GM21529 (cell line): ENCODE data around the gene DNAH1.
"Not testable (repeated sequence)": the region's sequence is repeated elsewhere in the genome, so short reads cannot be mapped to it uniquely, and the experiment has no call there.

Experiments
- ATAC-seq: cut with Tn5 transposase; IDR thresholded peaks from one replicate; pipeline ENCODE4 v1.9.1; 2021; ENCODE audit not compliant: unreplicated experiment

DNAH1 gene

DNA sequence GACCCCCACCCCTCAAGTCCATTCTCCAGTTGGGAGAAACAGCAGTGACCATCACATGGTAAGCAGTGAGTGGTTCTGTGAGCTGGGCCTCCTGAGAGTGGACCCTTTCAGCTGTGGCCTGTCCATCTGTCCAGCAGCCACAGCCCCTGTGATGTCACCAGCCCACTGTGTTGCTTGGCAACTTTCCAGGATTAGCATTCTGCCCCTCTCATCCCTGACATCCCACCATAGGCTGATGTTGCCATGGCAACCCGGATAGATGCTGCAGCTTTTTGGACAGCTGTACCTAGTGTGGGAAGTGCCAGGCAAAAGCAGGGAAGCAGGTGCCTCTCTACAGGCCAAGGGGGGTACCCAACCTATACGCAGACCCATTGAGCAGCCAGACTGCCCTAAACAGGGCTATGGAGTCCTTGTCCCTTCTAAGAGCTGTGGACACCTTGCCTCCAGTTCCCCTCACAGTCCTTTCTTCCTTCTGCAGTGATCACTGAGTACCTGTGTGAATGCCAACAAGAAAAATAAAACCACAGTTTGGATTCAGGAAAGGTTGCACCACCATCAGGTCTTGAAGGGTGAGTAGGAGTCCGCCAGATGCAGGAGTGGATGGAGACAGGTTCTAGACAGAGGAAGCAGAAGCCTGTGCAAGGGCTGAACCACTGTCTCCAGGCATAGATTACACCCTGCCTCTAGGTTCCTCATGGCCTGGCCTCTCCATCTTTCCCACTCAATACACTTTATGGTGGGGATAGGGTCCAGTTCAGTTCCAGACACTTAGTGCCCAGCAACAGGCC, at the start of gene DNAH1:
Gene DNAH1 (plus strand): TSS at position 343 of the 788 bp plus-strand sequence. CDS start 6,124 bp downstream, outside the sequence.
- no peak for ATAC-seq

DNA sequence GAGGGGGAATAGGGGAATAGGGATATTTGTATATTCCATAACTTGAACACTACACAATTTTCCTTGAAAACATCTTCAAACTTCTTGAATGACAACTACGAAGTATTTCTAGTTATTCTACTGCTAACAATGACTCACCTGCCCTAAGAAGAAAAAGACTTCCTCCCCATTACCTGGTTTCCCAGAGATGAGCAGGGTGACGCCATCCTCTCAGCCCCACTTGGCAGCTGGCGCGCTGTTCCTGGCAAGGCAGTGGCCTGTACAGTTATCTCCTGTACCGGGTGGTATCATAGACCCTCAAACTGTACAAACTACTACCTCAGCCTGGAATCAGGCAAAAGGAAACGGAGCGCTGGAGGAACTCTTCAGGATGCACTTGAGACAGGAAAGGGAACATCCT, 48.1 kb upstream of the DNAH1 start:
- no peak for ATAC-seq

DNA sequence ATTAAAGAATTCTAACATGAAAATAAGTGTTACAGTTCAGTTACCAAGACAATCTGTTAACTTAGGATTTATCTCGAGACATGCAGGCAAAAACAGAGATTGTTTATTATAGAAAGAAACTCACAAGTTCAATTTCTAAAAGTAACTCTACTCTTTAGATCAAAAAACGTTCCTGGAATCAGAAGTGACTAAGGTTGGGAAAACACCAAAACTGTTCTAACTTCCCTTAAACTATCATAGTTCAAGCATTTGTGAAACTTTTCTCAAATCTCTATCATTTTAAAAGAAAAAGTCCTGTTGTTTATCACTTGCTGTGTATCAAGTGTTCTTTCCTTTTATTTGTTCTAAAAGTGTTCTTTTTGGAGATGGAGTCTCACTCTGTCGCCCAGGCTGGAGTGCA, 46.3 kb upstream of the DNAH1 start:
- no peak for ATAC-seq

DNA sequence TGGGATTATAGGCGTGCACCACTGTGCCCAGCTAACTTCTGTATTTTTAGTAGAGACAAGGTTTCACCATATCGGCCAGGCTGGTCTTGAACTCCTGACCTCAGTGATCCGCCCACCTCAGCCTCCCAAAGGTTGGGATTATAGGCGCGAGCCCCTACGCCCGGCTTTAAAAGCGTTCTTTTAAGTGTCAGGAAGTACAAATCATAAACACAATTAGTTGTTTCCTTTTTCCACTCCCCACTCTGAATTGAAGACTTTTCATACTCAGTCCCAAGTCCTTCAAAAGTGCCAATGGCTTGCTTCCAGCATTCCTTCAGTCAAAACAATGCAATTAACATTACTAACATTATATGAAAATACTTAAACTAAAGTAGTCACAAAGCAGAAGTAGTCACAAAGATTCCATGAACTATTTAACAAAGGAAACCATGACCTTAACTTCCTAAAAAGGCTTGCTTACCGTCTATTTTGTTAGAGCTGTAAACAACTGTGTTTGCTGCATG, 45.8 kb upstream of the DNAH1 start:
- no peak for ATAC-seq

DNA sequence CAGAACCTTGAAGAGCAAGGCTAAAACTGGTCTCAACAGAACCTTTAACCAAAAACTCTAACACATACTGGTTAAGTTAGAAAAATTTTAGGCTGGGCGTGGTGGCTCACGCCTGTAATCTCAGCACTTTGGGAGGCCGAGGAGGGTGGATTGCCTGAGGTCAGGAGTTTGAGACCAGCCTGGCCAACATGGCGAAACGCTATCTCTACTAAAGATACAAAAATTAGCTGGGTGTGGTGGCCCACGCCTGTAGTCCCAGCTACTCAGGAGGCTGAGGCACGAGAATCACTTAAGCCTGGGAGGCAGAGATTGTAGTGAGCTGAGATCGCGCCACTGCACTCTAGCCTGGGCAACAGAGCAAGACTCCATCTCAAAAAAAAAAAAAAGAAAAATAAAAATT, 43.9 kb upstream of the DNAH1 start:
- ATAC-seq: not testable (repeated sequence)

DNA sequence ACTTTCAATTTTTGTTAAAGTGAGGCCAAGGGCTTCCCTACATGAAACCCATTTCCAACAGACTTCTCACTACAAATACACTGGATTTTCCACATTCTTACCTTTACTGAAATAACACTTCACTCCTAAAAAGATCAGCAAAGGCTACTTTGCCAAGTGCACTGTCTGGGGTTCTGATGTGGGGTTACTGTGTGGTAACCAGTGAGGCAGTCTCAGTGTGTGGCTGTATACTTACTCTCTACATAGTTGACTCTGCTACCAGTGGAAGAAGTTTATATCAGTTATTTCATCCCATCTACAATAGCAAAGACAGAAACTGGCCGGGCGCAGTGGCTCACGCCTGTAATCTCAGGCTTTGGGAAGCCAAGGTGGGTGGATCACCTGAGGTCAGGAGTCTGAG, 43.3 kb upstream of the DNAH1 start:
- ATAC-seq: no peak

DNA sequence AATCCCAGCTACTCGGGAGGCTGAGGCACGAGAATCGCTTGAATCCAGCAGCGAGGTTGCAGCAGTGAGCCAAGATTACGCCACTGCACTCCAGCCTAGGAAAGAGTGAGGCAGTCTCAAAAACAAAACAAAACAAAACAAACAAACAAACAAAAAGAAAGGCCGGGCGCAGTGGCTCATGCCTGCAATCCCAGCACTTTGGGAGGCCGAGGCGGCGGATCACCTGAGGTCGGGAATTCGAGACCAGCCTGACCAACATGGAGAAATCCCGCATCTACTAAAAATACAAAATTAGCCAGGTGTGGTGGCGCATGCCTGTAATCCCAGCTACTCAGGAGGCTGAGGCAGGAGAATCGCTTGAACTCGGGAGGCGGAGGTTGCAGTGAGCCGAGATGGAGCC, 41.3 kb upstream of the DNAH1 start:
- ATAC-seq: not testable (repeated sequence)

- ATAC-seq: no peak
These were observed 38.8 kb upstream of the DNAH1 start for GRCh38 chr3:52277071-52277964.

GRCh38 chr3:52277972-52278509, 38.1 kb upstream of the DNAH1 start:
- peak; percentile 60 for ATAC-seq

DNA sequence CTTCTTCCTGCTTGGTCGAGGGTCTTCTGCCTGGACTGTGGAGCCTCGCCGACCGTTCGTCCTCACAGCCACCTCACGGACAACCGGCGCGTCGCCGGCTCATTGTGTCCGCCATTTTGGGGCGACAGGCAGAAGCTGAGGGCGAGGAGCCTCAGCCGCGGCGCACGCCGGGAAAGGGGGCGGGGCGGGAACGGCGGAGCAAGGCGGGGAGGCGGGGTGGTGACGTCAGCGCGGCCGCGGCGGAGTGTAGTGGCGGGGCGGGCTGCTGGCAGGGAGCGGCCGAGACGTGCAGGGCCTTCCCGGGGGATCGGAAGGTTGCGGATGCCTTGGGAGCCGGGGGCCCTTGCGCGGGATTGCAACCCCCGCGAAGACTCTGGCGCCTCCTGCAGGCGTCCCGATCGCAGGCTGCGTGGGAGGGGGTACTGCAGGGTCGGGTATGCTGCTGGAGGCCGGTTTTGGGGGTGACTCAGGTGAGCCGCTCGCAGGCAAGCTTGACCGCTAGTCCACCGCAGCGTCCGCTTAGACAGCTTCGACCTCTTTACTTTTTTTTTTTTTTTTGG, 37.5 kb upstream of the DNAH1 start, which contains the start of gene WDR82:
Gene WDR82 (minus strand): TSS at position 140 of the 560 bp plus-strand sequence. CDS start 288 bp downstream, outside the sequence.
- ATAC-seq: peak; percentile 86

DNA sequence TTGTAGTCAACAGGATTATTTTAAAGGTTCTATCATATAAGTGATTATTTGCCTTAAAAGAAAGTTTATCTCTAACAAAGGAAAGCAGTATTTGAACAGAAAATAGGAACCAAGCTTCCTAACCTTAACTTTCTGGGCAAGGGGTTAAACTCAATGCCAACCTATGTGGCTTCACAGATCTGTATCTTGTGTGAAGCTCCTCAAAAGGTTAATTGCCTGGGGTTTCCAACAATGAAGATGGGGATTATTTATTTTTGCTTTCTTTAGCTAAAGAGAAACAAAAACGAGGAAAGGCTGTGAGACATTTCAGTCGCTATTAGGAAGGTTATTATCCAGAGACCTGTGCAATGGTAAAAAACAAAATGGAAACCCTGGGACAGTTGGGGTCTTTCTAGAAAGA, 36.5 kb upstream of the DNAH1 start:
- ATAC-seq: no peak

- ATAC-seq: no peak
These were observed 36.1 kb upstream of the DNAH1 start for GRCh38 chr3:52280050-52280461.

DNA sequence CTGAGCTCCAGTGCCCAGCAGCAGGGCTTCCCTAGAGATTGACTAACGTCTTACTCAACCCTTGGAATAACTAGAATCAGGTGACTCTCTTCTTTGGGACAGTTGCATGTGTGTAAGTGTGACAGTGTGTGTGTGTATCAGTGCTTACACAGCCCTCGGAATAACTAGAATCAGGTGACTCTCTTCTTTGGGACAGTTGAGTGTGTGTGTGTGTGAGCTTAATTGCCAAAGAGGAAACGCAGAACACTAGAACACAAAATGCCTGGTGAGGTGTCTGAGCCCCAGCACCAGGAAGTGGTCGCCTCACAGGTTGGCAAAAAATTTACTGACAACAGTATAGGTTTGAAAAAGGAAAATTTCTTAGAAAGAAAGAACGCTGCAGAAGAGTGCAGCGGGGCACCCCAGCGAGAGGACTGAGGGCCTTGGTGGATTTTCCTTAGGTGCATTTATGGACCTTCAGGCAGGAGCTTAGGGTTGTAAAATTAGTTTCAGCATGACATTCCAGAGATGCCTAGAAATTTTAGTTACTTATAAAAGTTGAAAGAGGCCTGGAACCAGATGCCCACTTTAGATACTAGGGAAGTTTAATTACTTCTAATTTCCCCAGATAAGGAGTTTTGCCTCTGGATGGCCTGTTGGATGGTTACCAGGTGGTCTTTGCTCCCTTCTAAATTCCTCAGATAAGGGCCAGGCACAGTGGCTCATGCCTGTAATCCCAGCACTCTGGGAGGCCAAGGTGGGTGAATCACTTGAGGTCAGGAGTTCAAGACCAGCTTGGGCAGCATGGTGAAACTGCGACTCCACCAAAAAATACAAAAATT, 33.9 kb upstream of the DNAH1 start:
- no peak for ATAC-seq

DNA sequence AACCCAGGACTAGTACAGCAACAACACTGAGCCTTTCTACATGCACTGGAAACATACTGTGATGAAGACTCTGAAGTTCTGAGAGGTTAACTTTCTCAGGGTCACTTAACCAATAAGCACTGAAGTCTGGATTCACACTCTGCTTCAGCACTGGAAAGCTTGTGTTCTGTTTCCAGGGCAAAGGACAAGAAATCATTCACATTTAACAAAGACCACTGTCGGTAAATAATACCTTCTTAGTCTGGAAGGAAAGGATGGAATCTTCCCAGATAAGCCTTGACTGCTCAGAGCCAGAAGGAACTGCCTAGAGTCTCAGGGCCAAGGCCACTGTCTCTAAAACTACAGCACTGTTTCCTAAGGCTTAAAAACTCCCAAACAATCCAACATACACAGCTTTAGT, 32.8 kb upstream of the DNAH1 start:
- no peak for ATAC-seq

GRCh38 chr3:52284051-52284450, 32.1 kb upstream of the DNAH1 start:
- not testable (repeated sequence) for ATAC-seq

- no peak for ATAC-seq
These were observed 29.4 kb upstream of the DNAH1 start for GRCh38 chr3:52286777-52287110.

DNA sequence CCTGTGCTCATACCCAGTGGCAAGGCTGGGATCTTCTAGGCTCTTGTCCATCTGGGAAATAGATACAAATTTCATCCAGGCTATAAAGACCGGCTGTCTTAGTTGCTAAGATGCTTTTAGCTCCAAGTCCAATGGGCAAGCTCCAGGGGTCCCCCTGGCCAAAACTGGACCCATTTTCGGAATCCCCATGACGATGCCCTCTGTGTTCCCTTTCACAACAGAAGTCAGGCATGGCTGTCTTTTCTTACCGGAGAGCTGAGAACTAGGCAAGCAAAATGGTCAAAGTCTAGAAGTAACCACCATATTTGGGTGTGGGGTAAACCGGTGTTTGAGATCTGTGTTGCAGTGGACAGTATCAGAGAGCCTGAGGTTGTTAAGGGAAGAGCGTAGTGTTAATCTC, 27.4 kb upstream of the DNAH1 start:
- no peak for ATAC-seq

DNA sequence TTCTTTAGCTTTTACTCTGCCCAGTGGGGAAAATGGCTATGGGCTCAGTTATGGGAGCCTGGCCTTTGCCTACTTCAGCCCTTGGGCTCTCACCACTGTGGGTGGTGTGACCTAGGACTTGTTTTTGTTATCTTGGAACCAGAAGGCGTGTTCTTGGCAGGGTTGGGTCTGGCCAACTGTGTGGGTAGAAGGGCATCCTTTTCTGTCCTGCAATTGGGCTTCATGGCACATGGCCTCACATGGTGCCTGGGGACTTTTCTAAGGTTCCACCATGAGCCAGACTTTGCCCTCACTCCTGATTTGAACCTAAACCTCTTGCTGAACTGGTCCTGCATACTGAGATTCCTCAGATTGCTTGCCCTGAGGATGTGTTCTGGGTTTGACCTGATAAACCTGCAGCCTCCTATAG, 26.8 kb upstream of the DNAH1 start:
- ATAC-seq: no peak

DNA sequence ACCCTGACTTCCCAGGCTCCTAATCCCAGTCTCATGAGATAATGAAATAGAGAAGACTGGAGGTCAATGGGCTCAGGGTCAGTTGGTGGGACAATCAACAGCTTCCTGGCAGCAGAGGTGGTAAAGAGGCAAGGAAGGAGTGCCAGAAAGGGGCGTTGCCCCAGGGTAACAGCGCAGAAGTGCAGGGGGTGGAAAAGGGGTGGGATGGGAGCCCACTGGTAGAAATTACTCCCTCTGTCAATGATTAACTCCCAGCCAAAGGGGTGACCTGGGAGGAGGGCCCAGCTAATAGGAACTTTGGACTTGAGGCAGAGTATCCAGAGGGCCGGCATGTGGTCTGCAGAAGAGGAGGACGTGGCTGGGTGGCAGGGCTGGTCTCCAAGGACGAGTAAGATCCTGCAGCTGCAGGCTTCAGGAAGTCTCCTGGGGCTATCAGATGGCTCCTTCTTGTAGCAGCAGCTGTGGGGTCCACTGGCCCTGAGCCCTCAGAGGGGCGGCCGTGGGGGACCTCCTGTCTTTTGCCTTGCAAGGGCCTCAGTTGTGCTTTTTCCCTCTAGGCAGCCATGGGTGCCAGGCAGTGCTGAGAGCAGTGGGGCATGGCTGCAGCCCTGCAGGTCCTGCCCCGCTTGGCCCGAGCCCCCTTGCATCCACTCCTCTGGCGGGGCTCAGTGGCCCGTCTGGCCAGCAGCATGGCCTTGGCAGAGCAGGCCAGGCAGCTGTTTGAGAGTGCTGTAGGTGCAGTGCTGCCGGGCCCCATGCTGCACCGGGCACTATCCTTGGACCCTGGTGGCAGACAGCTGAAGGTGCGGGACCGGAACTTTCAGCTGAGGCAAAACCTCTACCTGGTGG, 26.1 kb upstream of the DNAH1 start:
- ATAC-seq: no peak
